ENCODE results near the gene IKZF1. TPM values are rescaled to one million over a fixed set of nuclear protein-coding genes. Genes with fewer than 3 reads are reported as not detected.

IKZF1 gene
- total and polyA plus RNA-seq, 2 of the 4 experiments (the other 2 are of a cell fraction), result not detected

GRCh38 chr7:50275430-50275829 lies 29.1 kb upstream of the IKZF1 start:
- no peak overlapping the region for H2BK5ac ChIP-seq (ENCODE audit: low read depth, low read length, poor library complexity, severe bottlenecking)
- H2BK20ac ChIP-seq (ENCODE audit: low read depth, low read length), result no peak overlapping the region
- H2AK9ac ChIP-seq (replicated peaks; ENCODE audit: low read depth, low read length, poor library complexity), result no peak overlapping the region
- no peak overlapping the region for H3K4me3 ChIP-seq (ENCODE audit: insufficient read depth, low read depth, low read length)
- ATAC-seq (ENCODE audit: low read depth), result no peak
- H3K79me1 ChIP-seq (ENCODE audit: low read depth in 1 of 2, low read length in 2 of 2), result no peaks in the 10 kb centered on the region
- H4K91ac ChIP-seq (ENCODE audit: insufficient read depth, low read depth, low read length), result no peak overlapping the region
- no peak overlapping the region for H3K56ac ChIP-seq (ENCODE audit: extremely low read depth, insufficient read depth, low read length)
- no peak overlapping the region for H2AFZ ChIP-seq (replicated peaks; ENCODE audit: low read length, poor library complexity)
- H2AK5ac ChIP-seq (ENCODE audit: low read depth, low read length), result no peak overlapping the region
- BruUV-seq (replicated peaks), result no TSS peak
- no peaks in the 10 kb centered on the region for H3K9me1 ChIP-seq (ENCODE audit: insufficient read depth, low read length)
- H3K9me3 ChIP-seq (ENCODE audit: control insufficient read depth, insufficient read depth, low read length), result no peaks in the 10 kb centered on the region
- H3K4ac ChIP-seq (ENCODE audit: low read depth, low read length), result no peak overlapping the region
- H3K36me3 ChIP-seq (ENCODE audit: control insufficient read depth, insufficient read depth, low read length), result no peaks in the 10 kb centered on the region
- no peak for DNase-seq
- no peak overlapping the region for H2BK120ac ChIP-seq (ENCODE audit: low read depth, low read length)
- 57% methylated on average over 1 of the region's 4 CpGs; no CpG with 5 or more reads in 1 of the 2 experiments for WGBS, 2 experiments (ENCODE audit: extremely low coverage in 2 of 2, insufficient read length in 1 of 2)
- H3K27me3 ChIP-seq (ENCODE audit: control insufficient read depth, insufficient read depth, low read length), result no peaks in the 10 kb centered on the region
- no peaks in the 10 kb centered on the region for H4K20me1 ChIP-seq (ENCODE audit: insufficient read depth, low read length)
- no peak for TF ChIP-seq FOS (IDR thresholded peaks at IDR 0.05; ENCODE audit: low read depth, low read length)
- TF ChIP-seq CEBPB (IDR thresholded peaks at IDR 0.05; ENCODE audit: low read depth, low read length), result no peak
- TF ChIP-seq CHD1 (IDR thresholded peaks at IDR 0.05; ENCODE audit: low read depth, low read length), result no peak
- TF ChIP-seq POLR2A (IDR thresholded peaks at IDR 0.05; ENCODE audit: low read depth, low read length), result no peak
- TF ChIP-seq RFX5 (IDR thresholded peaks at IDR 0.05; ENCODE audit: low read depth, low read length), result no peak
- TF ChIP-seq ELK1 (IDR thresholded peaks at IDR 0.05; ENCODE audit: borderline replicate concordance, low read depth, low read length), result no peak
- TF ChIP-seq MXI1 (IDR thresholded peaks at IDR 0.05; ENCODE audit: borderline replicate concordance, low read depth, low read length), result no peak
- TF ChIP-seq, protein P1, sequence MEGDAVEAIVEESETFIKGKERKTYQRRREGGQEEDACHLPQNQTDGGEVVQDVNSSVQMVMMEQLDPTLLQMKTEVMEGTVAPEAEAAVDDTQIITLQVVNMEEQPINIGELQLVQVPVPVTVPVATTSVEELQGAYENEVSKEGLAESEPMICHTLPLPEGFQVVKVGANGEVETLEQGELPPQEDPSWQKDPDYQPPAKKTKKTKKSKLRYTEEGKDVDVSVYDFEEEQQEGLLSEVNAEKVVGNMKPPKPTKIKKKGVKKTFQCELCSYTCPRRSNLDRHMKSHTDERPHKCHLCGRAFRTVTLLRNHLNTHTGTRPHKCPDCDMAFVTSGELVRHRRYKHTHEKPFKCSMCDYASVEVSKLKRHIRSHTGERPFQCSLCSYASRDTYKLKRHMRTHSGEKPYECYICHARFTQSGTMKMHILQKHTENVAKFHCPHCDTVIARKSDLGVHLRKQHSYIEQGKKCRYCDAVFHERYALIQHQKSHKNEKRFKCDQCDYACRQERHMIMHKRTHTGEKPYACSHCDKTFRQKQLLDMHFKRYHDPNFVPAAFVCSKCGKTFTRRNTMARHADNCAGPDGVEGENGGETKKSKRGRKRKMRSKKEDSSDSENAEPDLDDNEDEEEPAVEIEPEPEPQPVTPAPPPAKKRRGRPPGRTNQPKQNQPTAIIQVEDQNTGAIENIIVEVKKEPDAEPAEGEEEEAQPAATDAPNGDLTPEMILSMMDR (conservative IDR thresholded peaks at IDR 0.05; ENCODE audit: low read depth, low read length), result no peak
- no peak for TF ChIP-seq RCOR1 (IDR thresholded peaks at IDR 0.05; ENCODE audit: insufficient replicate concordance, low read length)
- no peak for TF ChIP-seq NFE2L2 (IDR thresholded peaks at IDR 0.05; ENCODE audit: low read depth, low read length)
- TF ChIP-seq SMC3 (IDR thresholded peaks at IDR 0.05; ENCODE audit: low read depth, low read length), result no peak
- TF ChIP-seq RAD21 (IDR thresholded peaks at IDR 0.05; ENCODE audit: low read length), result no peak
- no peak for TF ChIP-seq BHLHE40 (IDR thresholded peaks at IDR 0.05; ENCODE audit: low read depth, low read length)
- in situ Hi-C loops (cut with MboI; ENCODE audit: low sequenced_read_pairs), result no loop called here
- no peak overlapping the region for H3K14ac ChIP-seq (replicated peaks; ENCODE audit: low read depth, low read length)
- ChIA-PET POLR2A (ENCODE audit: unreplicated experiment) (no interaction called here), CTCF (no interaction called here)
- intact Hi-C loops (cut with micrococcal nuclease), result no loop called here
- H3K4me1 ChIP-seq (ENCODE audit: control insufficient read depth, insufficient read depth, low read length), result no peaks in the 10 kb centered on the region
- no peak overlapping the region for H2BK15ac ChIP-seq (ENCODE audit: low read depth, low read length)
- H4K5ac ChIP-seq (ENCODE audit: low read depth, low read length), result no peak overlapping the region
- H3K18ac ChIP-seq (ENCODE audit: low read depth, low read length), result no peak overlapping the region
- no peak overlapping the region for H3K27ac ChIP-seq (ENCODE audit: insufficient read depth, low read length)
- H3K4me2 ChIP-seq (ENCODE audit: low read depth, low read length), result no peak overlapping the region
- H3K23ac ChIP-seq (ENCODE audit: low read depth, low read length), result no peak overlapping the region
- H4K8ac ChIP-seq (ENCODE audit: low read depth in 2 of 2, low read length in 2 of 2), result no peak overlapping the region
- dilution Hi-C loops (cut with HindIII; ENCODE audit: low sequenced_read_pairs, unreplicated experiment), result no loop called here
- H3K9ac ChIP-seq (ENCODE audit: low read depth, low read length), result no peak overlapping the region
